GM12872 (cell line): ENCODE results near the gene SZRD1.

Experiments used
- TF ChIP-seq, protein P1 (sequence below): IDR thresholded peaks from 3 replicates; pipeline ENCODE4 v1.5.1; 2011; ENCODE audit warnings: low read depth, mild to moderate bottlenecking, low read length, moderate library complexity; ENCODE audit not compliant: insufficient read depth

The SZRD1 gene

DNA sequence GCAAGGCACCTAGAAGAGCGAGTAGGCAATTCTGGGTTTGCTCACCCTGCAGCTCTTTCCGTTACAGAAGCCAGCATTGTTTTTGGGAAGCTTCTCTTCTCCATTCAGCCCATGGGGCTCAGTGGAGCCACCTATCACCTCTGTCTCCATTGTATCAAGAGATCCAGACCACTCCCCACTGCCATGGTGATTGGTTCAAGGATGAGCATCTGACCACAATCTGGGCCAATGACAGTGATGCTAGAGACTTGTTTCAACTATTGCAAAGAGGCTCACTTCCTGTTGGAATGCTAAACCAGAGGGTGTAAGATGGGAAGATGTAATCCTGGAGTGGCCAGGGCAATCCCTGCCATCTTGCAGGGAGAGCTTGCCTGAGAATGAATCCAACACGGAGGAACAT is 63.6 kb downstream of the SZRD1 start:
- TF ChIP-seq, protein P1, sequence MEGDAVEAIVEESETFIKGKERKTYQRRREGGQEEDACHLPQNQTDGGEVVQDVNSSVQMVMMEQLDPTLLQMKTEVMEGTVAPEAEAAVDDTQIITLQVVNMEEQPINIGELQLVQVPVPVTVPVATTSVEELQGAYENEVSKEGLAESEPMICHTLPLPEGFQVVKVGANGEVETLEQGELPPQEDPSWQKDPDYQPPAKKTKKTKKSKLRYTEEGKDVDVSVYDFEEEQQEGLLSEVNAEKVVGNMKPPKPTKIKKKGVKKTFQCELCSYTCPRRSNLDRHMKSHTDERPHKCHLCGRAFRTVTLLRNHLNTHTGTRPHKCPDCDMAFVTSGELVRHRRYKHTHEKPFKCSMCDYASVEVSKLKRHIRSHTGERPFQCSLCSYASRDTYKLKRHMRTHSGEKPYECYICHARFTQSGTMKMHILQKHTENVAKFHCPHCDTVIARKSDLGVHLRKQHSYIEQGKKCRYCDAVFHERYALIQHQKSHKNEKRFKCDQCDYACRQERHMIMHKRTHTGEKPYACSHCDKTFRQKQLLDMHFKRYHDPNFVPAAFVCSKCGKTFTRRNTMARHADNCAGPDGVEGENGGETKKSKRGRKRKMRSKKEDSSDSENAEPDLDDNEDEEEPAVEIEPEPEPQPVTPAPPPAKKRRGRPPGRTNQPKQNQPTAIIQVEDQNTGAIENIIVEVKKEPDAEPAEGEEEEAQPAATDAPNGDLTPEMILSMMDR, result no peak

DNA sequence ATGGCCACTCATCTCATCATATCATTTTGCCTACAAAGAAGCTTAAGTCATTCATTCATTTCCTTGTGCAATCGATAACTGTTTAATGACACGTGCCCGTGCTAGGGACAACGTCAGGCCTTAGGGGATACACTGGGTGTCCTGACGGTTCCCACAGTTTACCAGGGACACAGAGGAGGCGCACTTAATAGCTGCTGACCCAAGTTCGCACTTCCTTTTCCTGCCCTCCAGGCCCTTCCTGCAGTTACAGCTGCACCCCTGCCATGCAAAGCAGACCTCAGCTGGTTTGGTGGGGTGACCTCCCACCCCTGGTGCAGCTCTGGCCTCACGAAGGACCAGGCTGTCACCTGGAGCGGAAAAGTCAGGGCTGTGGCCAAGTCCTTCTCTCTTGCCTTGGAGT is 66.0 kb downstream of the SZRD1 start:
- TF ChIP-seq, protein P1, result no peak

DNA sequence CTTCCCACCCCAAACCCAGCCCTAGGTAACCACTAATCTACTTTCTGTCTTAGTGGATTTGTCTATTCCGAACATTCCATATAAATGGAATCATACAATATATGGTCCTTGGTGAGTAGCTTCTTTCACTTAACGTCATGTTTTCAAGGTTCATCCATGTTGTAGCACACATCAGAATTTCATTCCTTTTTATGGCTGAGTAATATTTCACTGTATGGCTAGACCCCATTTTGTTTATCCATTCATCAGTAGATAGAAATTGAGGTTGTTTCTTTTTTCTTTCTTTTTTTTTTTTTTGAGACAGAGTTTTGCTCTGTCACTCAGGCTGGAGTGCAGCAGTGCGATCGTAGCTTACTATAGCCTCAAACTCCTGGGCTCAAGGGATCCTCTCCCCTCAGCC is 67.0 kb downstream of the SZRD1 start:
- TF ChIP-seq, protein P1, result no peak

- TF ChIP-seq, protein P1, result no peak
Measured at GRCh38 chr1:16434501-16434900, 67.5 kb downstream of the SZRD1 start.

GRCh38 chr1:16436946-16437474 is 70.0 kb downstream of the SZRD1 start, which contains the start of gene SPATA21:
SPATA21 (minus strand) TSS chr1:16437424; CDS start chr1:16431371, 6,053 bp downstream.
- TF ChIP-seq, protein P1, result no peak

DNA sequence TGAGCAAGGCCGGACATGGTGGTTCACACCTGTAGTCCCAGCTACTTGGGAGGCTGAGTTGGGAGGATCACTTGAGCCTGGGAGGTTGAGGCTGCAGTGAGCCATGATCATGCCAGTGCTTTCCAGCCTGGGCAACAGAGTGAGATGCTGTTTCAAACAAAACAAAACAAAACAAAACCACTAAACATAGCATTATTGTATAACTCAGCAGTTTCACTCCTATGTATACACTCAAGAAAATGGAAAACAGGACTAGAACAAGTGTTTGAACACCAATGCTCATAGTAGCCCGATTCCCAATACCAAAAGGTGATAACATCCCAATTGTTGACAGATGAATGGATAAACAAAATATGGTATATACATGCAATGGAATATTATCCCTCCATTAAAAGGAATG is 71.5 kb downstream of the SZRD1 start:
- TF ChIP-seq, protein P1, result no peak

GRCh38 chr1:16438924-16439323 is 71.9 kb downstream of the SZRD1 start:
- TF ChIP-seq, protein P1, result no peak
